Endometrial microvascular endothelial cells (primary cell): ENCODE measurements around the gene ITGB3BP. TPM values are rescaled to one million over a fixed set of nuclear protein-coding genes. Genes with fewer than 3 reads are reported as not detected.
"Not testable (repeated sequence)": the region's sequence is repeated elsewhere in the genome, so short reads cannot be mapped to it uniquely, and the experiment has no call there.

ENCODE experiments used
- in situ Hi-C: cut with HindIII; loops from 2 replicates; pipeline ENCODE4 v1.10.0; 2017; ENCODE audit warnings: low sequenced_read_pairs, low pct_unique_long_range_greater_than_20kb; ENCODE audit errors: inconsistent ontology term
- total RNA-seq: library from RNA; depleted of rRNA; stranded (reverse); fragments of >200 nt; gene quantifications from one replicate; pipeline ENCODE4 v1.2.3, GENCODE V29; 2015; ENCODE audit errors: inconsistent ontology term

The ITGB3BP gene
- total RNA-seq, 1 donor from 2014 or later: 28.8 TPM

DNA sequence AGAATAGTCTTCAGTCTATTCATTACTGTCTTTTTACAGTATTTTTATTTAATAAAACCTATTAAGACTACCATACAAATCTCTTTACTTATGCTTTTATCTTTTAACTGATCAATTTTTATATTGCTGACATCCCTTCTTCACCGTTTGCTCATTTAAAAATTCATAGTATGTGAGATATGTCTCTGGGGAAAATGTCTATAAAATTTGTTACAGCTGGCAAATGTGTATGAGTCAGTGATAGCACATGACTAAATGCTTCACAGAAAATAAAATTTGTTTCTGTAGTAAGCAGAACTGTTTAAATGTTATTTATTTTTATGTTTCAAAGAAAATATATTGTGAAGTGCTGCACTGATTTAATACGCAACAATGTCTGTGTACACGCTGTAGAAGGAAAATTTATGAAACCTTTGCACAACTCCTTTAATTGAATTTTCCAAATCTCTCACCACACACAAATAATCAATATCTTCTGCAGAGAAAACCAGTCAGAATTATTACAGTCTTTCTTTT, 74.2 kb downstream of the ITGB3BP start:
- in situ Hi-C loops: no loop called here

- in situ Hi-C loops: no loop called here
Measured at GRCh38 chr1:63442141-63442475, 80.9 kb downstream of the ITGB3BP start.

GRCh38 chr1:63435161-63435560, 87.9 kb downstream of the ITGB3BP start:
- in situ Hi-C loops: no loop called here

DNA sequence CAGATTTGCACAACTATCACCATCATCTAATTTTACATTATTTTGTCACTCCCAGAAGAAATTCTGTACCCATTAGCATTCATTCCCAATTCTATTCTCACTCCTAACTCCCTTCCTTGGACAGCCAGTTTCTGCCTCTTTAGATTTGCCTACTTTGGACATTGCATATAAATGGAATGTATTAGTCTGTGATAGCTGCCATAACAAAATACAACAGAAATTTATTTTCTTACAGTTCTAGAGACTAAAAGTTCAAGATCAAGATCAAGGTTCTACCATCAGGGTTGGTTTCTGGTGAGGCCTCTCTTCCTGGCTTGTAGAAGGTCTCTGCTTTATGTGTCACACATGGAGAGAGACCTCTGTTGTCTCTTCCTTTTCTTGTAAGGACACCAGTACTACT, 93.7 kb downstream of the ITGB3BP start:
- in situ Hi-C loops: no loop called here

DNA sequence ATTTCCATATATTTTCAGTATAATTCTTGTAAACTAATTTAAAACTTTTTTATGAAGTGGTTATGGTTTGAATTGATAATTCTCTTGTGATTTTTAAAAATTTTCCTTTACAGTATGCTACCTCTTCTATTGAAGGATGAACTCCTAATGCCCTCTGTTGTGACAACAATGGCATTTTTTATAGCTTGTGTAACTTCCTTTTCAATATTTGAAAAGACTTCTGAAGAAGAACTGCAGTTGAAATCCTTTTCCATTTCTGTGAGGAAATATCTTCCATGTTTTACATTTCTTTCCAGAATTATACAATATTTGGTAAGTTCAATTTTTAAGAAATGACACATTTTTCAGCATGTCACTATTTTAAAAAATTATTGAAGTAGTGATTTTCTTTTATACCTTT, 94.2 kb downstream of the ITGB3BP start:
- in situ Hi-C loops: no loop called here

DNA sequence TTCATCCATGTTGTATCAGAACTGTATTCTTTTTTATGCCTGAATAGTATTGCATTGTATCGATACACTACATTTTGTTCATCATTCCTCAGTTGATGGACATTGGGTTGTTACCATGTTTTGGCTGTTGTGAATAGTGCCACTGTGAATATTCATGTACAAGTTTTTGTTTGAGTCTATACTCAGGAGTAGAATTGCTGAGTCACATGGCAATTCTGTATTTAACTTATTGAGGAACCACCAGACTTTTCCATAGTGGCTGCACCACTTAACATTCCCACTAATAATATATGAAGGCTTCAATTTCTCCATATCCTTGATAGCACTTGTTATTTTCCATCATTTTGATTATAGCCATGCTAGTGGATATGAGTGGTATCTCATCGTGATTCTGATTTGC, 99.4 kb downstream of the ITGB3BP start:
- in situ Hi-C loops: no loop called here

DNA sequence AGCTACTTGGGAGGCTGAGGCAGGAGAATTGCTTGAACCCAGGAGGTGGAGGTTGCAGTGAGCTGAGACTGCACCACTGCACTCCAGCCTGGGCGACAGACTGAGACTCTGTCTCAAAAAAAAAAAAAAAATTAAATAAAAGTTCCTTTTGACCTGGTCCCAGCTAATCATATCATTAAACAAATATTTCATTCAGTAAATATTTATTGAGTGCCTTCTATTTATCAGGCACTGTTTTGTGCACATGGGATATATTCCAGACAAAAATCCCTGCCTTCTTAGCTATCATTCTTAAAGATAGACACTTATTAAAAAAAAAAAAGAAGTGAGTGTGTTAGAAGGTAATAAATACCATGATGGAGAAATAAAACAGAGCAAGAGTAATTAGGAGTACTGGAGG, 102.3 kb downstream of the ITGB3BP start:
- in situ Hi-C loops: not testable (repeated sequence)

GRCh38 chr1:63418101-63418500, 104.9 kb downstream of the ITGB3BP start:
- in situ Hi-C loops: no loop called here

- in situ Hi-C loops: no loop called here
Measured at GRCh38 chr1:63414691-63415365, 108.2 kb downstream of the ITGB3BP start.

DNA sequence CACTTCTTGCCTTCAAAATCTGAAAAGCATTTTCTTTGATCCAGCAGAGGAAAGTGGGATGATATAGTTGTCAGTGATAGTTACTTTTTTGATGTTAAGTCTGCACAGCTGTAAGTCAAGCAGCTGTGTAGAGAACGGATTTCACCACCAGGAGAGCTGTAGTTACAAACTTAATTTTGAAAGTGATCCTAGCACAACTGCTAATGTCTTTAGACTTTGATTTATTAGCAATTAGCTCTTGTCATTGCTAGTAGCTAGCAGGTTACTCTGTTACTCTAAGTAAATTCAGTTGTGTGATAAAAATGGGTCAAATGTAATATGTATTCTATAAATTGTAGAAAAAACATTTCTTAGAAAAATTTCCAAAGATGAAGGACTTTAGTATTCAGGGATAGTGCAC, 109.6 kb downstream of the ITGB3BP start:
- in situ Hi-C loops: no loop called here

GRCh38 chr1:63411066-63411465, 112.0 kb downstream of the ITGB3BP start:
- in situ Hi-C loops: no loop called here

- in situ Hi-C loops: no loop called here
Measured at GRCh38 chr1:63408331-63408730, 114.7 kb downstream of the ITGB3BP start.

DNA sequence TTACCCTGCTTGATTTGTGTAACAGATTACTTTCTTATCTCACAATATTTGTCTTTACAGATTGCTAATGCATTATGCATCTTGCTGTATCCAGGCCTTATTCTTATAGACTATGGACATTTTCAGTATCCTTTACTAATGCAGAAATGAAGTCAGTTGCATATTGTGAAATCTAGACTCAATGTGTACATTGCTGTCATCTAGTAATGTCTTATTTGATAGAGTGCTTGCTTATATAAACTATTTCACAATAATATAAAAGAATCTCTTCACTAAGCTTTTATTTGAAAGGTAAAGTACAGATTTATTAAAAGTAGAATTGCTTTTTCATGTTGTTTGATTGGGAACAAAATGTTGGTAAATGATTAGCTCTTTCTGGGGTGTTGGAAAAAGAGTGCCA, 116.0 kb downstream of the ITGB3BP start:
- in situ Hi-C loops: no loop called here

DNA sequence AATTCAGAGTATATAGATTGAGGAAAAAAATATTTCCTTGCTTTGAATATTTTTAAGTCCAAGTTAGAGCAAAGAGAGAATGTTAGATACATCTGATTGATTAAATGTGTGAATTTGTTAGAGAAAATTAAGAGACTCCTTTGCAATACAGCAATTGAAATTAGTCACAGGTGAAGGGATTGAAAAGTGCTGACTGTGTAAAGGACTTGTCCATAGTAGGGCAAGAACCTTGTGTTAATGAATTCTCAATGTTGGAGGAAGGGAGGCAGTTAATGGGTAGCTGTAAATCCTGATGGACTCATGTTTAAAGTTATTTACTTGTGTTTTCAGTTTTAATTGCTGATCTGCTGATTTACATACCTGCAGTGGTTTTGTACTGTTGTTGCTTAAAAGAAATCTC, 117.0 kb downstream of the ITGB3BP start:
- in situ Hi-C loops: no loop called here

DNA sequence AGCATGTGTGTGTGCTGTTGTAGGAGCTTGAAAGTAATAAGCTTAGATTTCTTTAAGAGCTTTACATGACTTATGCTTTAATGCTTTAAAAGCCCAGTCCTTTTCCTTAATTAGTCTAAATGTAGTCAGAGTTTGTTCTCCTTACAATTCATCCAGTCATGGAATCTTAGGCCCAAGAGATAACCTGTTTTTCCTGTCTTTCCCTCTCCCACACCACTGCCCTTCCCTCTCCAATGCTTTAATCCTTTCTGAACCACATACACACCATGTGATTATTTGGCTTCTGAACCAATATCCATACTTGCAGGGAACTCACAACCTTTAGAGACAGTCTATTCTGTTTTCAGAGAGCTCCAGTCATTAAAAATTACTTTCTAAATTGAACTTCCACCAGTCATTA, 118.0 kb downstream of the ITGB3BP start:
- in situ Hi-C loops: no loop called here

- in situ Hi-C loops: no loop called here
Measured at GRCh38 chr1:63403386-63403785, 119.6 kb downstream of the ITGB3BP start.

GRCh38 chr1:63401945-63402344, 121.1 kb downstream of the ITGB3BP start:
- in situ Hi-C loops: no loop called here
